H1 (cell line): Measurements from ENCODE around the gene LRP3. TPM values are rescaled to one million over a fixed set of nuclear protein-coding genes. Genes with fewer than 3 reads are reported as not detected.

ENCODE experiments used
- EP300 ChIP-seq, 2 experiments: IDR thresholded peaks; 1 replicate in 1 of 2; 2 replicates in 1 of 2; pipeline ENCODE4 v1.6.1; 2011 to 2012; ENCODE audit warnings: low read depth in 2 of 2, low read length in 2 of 2, mild to moderate bottlenecking in 2 of 2, borderline replicate concordance in 1 of 2, inconsistent platforms in 1 of 2, moderate library complexity in 1 of 2
- NANOG ChIP-seq: IDR thresholded peaks from 2 replicates; pipeline ENCODE4 v1.6.1; 2011; ENCODE audit warnings: low read length, low read depth, mild to moderate bottlenecking, inconsistent platforms; ENCODE audit not compliant: insufficient read depth, poor library complexity, severe bottlenecking
- SIN3A ChIP-seq, 2 experiments: IDR thresholded peaks in 1 of 2; conservative IDR thresholded peaks in 1 of 2; 2 replicates each; pipeline ENCODE4 v1.6.1; 2011 to 2012; ENCODE audit warnings: low read length in 2 of 2, improper control_type of control experiment in 1 of 2, low read depth in 1 of 2, mild to moderate bottlenecking in 1 of 2
- polyA plus RNA-seq, 7 experiments: library from polyadenylated mRNA; depleted of rRNA in 3 of 7; stranded (reverse) in 5 of 7; unstranded in 2 of 7; fragments of >200 nt in 5 of 7; fragments of 200-250 nt in 2 of 7; gene quantifications; 1 replicate in 5 of 7; 2 replicates in 1 of 7; 4 replicates in 1 of 7; pipeline versions ENCODE4 v1.2.1 to v1.2.3, GENCODE V29; 2011 to 2013; ENCODE audit warnings: missing spikeins in 2 of 7, mixed read lengths in 2 of 7
- total RNA-seq: library from RNA; stranded (reverse); fragmentation: NEBNext Ultra II Directional; extraction: Animal tissue kit (Norgen Biotek cat#: 25700); gene quantifications from 2 replicates; pipeline ENCODE4 v1.2.1, GENCODE V29; 2021

Gene LRP3
- total and polyA plus RNA-seq, 2 of the 8 experiments (the other 6 are each of a cell fraction or from before 2014, with no cell fraction given), result 30.3 to 33.7 TPM

DNA sequence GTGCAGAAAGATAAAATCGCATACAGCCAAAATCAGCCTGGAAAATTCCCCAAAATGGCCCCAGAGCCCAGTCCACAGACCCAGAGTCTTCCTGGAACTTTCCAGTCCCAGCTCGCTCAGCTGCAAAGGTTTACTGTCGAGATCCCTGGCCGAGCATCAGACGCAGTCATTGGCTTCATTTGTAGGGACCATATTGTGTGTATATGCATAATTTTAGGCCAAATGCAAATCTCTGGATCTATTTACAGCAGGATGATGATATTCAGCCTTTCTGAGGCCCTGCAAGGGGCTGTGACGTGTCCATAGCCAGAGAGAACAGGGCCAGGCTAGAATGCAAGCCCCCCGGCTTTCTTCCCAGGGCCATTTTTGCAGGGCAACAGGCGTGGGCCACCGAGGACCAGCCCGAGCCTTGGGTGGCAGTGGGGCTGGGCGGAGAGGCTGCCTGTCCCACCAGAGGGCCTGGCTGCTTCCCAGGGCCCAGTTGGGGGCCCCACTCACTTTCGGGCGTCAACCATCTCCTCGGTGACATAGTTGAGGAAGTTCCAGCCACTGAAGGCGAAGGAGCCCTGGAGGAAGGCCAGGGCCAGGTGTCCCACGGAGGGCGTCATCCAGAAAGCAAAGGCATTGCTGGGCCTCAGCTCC lies 17.8 kb downstream of the LRP3 start (continued):
- TF ChIP-seq NANOG (no peak), SIN3A (conservative IDR thresholded peaks at IDR 0.05 in 1 of 2, IDR thresholded peaks at IDR 0.05 in 1 of 2; ENCODE audit: low read depth in 1 of 2, low read length in 2 of 2) (no peak), EP300 (IDR thresholded peaks at IDR 0.05; ENCODE audit: borderline replicate concordance in 1 of 2, low read depth in 2 of 2, low read length in 2 of 2) (no peak)
